CD4-positive, alpha-beta T cell treated with Interleukin-1 beta for 1 hour (primary cell): ENCODE results near the gene ADGRG6.
A peak's percentile ranks its signal among the peaks of the same experiment; 100 is the strongest.
"Not testable (repeated sequence)": the region's sequence is repeated elsewhere in the genome, so short reads cannot be mapped to it uniquely, and the experiment has no call there.

ENCODE experiments used
- DNase-seq, 2 donors: peaks; one replicate each; pipeline ENCODE4 v3.0.0-alpha.2; 2020 to 2022

Gene ADGRG6

GRCh38 chr6:142322504-142323198, 20.8 kb downstream of the ADGRG6 start:
- DNase-seq: no peak

DNA sequence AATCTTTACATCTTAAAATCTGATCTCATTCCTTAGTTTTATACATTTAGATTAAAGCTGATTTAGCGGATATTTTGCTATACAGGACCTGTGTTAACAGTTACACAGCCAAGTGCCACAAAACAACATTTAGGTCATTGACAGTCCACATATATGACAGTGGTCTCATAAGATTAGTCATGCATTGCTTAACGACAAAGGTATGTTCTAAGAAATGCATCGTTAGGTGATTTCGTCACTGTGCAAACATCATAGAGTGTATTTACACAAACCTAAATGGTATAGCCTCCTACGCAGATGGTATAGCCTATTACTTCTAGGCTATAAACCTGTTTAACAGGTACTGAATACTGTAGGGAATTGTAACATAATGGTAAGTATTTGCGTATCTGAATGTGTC, 21.6 kb downstream of the ADGRG6 start:
- DNase-seq: no peak

DNA sequence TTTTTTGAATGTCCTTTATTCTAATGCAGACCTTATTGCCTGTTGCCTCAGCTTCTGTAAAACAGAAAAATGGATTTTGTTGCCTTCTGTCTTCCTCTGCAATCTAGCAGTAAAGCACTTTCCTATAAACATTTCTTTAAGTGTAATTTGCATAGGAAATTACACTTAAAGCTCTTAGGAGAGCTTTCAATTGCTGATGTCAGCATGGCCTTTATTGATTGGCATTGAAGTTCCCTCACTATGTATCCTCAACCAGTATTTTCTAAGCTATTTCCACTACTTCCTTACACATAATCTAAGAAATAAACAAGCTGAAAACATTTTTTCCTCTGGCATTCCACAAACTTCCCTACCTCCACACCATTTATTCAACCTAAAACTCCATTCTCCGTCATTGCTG, 22.3 kb downstream of the ADGRG6 start:
- no peak for DNase-seq

DNA sequence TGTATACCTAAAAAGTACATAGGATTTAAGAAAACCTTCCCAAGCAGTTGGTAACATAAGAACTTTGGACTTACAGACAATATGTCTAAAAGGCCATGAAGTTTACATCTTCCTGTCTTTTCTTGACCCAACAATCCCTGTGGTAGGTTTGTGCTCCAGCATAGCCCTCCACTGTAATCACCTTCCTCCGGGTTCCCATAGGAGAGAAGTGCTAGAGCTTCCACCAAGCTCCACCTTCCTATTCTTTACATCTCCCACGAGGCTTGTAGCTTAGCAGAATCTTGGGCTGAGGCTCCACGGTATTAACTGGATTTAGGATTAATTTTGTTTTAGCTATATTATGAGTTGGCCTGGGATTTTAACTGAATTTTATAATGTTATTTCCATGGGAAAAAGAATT, 23.3 kb downstream of the ADGRG6 start:
- DNase-seq: no peak

DNA sequence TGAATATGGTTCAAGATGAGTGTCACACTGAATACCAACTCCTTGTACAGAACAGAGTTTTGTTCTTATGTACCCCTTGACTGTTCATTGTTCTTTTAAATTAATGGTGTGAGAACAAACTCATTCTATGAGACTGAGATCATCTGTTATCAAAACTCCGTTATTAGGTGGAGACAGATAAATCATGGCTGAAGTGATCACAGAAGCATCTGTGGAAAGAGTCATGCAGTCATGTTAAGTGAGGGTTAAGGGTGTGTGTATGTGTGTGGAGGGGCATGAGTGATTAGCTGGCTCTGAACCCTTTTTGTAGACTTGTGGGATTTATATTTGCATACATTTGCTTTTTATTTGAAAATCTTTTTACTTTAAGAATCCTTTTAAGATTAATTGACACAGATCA, 24.7 kb downstream of the ADGRG6 start:
- DNase-seq: no peak

DNA sequence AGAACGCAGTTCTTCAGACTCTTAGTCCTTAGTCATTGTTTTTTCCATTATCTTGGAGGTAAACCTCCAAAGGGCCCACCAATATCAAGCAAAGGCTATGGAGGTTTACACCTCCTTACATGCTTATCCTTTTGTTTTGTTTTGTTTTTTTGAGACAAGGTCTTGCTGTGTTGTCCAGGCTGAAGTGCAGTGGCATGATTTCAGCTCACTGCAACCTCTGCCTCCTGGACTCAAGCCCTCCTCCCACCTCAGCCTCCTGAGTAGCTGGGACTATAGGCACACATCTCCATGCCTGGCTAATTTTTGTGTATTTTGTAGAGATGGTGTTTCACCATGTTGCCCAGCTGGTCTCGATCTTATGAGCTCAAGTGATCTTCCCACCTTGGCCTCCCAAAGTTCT, 26.3 kb downstream of the ADGRG6 start:
- DNase-seq: no peak

DNA sequence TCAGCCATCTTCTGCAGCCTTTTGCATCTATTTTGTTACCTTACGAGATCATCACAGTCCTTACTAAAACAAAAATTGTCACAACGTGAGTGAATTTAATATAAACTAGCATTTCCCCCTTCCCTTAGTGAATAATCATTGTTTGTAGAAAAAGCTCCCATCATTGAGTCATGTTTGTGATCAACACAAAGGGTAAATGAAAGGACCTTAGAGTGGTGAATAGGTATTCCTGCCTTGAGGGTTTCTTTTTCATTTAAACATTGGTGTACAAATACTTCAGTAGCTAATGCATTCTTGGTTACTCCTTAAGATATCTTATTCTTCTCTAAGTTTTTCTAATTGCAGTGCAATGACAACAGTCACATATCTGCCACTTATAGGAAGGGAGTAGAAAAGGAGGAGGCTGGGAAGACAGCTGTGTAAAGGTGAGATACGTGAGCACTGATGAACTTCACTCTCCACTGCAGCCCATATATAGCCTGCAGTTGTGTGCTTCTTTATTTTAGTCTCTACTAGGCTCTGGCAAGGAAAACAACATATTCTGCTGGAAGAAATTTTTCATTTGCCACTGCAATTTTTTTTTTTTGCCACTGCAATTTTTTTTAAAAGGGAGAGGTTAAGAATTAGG, 27.8 kb downstream of the ADGRG6 start:
- no peak for DNase-seq

GRCh38 chr6:142331075-142331551, 29.3 kb downstream of the ADGRG6 start:
- DNase-seq: peak; percentile 6 to 17

DNA sequence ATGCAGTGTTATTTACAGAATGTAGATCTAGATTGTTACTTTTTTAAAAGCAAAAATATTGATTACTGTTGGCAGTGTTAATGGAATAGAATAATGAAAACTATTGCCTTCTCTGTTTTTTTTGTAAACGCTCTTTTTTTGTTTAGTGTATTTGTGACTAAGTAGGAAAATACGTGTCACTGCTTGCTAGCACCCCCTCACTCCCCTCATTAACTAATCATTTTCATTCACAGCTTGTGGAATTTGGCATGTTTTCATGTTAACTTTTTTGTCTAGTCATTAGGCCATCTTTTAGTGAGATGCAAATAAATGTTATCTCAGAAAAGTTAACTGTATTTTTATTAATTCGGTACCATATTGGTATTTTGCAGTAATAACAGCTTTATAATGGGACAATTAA, 29.8 kb downstream of the ADGRG6 start:
- no peak for DNase-seq

DNA sequence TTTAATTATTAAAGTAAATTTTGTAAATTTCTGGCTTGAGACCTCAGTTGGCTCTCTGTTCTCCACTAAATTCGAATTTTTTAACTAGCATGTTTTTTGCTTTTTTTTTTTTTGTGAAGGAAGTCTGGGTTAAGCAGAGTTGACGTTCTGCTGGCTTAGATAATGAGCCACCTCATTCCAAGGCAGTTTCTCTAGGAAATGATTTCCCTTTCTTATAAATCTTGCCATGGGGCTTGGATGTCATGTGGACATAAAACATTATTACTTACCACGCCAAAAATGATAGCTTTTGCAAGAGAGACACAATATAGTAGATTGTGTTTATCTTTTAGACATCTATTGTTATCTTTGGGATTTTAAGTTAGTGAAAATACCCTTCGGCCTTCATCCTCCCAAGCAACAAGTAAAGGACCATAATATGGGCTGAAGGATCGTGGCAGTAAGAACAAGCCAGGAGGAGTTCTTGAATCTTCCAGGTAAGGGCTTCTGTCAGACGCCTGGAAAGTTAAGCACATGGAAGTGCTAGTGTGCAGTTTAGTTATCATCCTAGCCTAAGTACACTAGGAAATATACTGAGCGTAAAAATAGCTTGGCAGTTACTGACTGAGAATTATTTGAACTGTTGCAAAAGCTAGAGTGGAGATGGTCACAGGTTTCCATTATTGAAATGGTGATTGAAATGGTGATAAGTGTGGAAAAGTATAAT, 30.7 kb downstream of the ADGRG6 start:
- DNase-seq: no peak

GRCh38 chr6:142333431-142333830, 31.6 kb downstream of the ADGRG6 start:
- DNase-seq: no peak

- DNase-seq: no peak
These were observed 32.5 kb downstream of the ADGRG6 start for GRCh38 chr6:142334294-142334693.

DNA sequence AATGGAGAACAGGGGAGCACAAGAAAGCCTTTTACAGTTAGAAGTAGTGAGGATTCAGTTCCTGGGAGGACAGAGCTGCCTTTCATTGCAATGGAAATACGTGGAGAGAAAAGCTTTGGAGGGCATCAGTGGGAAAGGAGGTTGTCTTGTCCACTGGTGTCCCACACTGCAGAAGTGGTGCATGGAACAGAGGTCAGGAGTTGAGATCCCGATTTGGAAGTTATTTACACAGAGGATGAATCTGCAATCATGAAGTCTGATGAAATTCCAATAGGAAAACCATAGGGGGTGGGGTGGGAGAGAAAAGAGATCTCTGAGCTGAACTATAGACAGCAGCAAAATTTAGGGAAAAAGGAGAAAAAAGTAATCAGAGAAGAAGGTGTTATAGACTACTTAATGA, 33.6 kb downstream of the ADGRG6 start:
- DNase-seq: no peak

DNA sequence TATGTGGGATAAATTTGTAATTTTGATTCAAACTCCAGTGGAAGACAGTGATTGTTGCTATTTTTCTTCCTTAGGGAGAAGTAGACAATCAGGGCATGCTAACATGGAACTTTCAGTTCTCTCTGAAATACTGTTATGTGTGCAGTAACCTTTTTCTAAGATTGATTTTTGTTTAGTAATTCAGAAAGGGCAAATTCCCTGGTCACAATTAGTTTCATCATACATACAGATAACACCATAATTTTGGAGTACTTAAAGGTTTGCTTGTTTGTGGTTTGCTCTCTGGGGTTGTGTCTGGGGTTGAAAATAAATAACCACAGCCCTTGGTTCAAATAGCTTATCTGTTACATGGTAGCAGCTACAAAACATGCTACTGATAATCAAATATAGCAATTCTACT, 34.4 kb downstream of the ADGRG6 start:
- no peak for DNase-seq

DNA sequence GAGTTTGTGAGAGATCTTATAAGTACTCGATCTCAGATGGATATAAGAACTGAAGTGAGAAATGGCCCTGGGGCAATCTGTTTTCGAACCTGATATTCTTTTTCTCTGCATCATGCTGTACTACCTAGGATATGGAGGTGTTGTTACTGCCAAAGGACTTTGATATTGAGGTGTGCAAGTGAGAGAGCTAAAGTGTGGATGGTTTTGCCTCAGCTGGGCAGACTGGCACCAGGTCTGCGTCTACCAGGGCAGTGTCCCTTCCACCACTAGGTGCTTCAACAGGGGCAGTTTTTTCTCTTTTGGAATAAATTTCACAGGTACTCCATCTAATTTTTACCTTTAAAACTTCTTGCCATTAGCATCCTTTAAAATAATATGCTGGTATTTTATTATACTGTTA, 35.0 kb downstream of the ADGRG6 start:
- no peak for DNase-seq

GRCh38 chr6:142339113-142339512, 37.3 kb downstream of the ADGRG6 start:
- no peak for DNase-seq

- DNase-seq: no peak
These were observed 38.3 kb downstream of the ADGRG6 start for GRCh38 chr6:142339968-142340658.

DNA sequence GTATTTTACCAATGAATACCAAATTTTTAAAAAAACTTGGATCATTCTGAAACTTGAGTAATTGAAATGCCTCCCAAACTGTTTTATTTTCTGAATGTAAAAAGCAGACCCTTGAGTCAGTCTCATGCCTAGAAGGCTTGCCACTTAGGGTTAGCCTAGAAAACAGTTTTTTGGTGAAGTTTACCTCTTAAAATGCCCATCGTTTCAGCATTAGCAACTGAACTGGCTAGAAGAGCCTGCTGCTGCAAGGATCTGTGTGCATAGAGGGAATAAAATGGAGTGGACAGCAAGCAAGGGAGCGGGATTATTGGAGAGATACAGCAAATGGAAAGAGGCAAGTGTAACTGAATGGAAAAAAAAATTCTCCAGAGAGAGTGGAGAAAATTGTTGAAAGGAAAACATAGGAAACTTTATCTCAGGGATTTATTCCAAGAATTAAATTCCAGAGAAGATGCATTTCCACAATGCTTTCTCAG, 40.1 kb downstream of the ADGRG6 start:
- no peak for DNase-seq

DNA sequence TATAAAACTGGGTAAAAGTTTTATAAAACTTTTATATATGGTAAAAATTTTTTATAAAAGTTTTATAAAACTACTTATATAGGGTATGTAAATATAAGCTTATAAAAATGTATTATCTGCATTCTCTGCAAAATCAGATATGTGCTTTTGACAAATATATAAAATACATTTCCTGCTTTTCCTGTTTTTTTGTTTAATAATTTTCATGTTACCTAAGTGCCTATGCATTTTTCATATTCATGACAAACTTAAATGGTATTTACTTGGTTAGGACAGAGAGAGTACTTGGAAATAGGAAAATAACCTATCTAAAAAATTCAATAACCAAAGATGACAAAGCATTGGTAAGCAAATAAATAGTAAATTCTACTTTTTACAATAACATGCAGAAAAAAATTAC, 41.2 kb downstream of the ADGRG6 start:
- DNase-seq: no peak

- no peak for DNase-seq
These were observed 42.1 kb downstream of the ADGRG6 start for GRCh38 chr6:142343938-142344337.

DNA sequence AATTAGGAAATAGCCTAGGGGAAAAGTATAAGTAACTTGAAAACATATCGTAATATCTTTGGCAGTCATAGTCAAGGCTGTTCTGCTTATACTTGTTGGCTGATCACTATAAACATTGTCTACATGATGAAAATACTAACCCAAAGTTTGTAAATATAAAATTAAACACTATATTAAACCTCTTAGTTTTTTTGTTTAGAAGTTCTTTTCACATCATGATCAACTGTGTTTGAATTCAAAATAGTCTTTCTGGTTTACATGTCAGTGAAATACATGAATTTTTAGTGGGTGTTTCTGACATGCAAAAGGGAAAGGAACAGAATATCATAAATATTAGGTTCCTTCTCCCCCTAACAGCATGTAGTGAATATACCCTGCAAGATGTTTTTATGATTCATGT, 43.5 kb downstream of the ADGRG6 start:
- no peak for DNase-seq

GRCh38 chr6:142346166-142346565, 44.4 kb downstream of the ADGRG6 start:
- DNase-seq: not testable (repeated sequence)

GRCh38 chr6:142349215-142349823, 47.5 kb downstream of the ADGRG6 start:
- no peak for DNase-seq
